CD4-positive, alpha-beta T cell treated with Interleukin-17A for 4 hours (primary cell): ENCODE data around the gene ST6GAL1.
"Not testable (repeated sequence)": the region's sequence is repeated elsewhere in the genome, so short reads cannot be mapped to it uniquely, and the experiment has no call there.

ENCODE experiments used
- DNase-seq: peaks from one replicate; pipeline ENCODE4 v3.0.0-alpha.2; 2020; ENCODE audit warnings: mixed read lengths

The ST6GAL1 gene

DNA sequence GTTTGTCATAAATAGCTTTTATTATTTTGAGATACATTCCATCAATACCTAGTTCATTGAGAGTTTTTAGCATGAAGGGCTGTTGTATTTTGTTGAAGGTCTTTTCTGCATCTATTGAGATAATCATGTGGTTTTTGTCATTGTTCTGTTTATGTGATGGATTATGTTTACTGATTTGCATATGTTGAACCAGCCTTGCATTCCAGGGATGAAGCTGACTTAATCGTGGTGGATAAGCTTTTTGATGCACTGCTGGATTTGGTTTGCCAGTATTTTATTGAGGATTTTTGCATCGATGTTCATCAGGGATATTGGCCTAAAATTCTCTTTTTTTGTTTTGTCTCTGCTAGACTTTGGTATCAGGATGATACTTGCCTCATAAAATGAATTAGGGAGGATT is 124.1 kb downstream of the ST6GAL1 start:
- not testable (repeated sequence) for DNase-seq

GRCh38 chr3:187057803-187058202 is 127.5 kb downstream of the ST6GAL1 start:
- not testable (repeated sequence) for DNase-seq

GRCh38 chr3:187061748-187062147 is 131.4 kb downstream of the ST6GAL1 start:
- DNase-seq, result no peak

DNA sequence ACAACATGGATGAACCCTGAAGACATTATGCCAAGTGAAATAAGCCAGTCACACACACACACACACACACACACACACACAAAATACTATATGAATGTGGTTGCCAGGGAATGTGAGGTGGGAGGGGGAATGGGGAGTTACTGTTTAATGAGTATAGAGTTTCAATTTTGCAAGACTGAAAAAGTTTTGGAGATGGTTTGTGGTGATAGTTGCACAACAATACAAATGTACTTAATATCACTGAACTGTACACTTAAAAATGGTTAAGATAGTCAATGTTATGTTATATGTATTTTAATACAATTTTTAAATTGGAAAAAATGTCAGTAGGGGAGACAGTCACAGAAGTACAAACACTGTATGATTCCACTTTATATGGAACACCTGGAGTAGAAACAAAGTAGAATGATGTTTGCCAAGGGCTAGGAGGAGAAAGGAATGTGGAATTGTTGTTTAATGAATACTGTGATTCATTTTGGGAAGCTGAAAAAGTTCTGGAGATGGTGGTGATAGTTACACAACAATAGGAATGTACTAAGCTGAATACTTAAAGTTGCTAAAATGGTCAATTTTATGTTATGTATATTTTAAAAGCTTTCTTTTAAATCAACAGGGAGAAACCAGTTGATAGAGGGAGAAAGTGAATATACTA is 132.3 kb downstream of the ST6GAL1 start:
- DNase-seq, result no peak

DNA sequence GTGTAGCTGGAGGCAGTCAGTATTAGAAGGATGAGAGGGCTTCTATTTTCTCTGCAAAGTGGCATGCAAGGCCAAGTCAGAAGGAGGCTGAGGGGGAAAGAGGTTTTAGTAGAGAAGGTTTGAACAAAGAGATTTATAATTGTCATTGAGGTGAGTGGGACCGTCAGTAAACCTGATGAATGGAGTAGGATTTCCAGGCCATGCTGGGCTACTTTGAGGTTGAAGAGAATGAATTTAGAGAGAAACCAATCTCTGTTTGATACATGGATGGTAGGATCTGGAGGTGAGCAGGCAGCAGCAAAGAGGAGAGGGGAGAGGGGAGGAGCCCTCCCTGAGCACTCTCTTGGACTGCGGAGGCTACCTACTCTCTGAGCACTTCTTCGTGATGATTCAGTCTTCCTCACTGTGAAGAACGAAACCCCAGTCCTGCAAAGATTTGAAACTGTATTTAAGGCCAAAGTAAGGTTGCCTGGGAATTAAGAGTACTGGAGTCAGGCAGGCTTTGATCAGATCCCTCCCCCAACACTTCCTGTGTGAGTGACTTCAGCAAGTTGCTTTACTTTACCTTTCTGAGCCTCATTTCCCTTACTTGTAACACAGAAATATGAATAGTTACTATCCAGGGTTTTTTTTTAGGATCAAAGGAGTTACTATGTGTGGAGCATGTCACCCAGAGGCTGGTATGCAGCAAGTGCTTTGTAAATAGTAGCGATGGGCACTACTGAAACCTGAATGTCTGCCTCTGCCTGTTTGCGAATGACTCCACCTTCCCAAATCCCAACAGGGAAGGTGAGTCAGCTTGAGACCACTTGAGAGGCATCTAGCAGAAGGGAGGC is 133.2 kb downstream of the ST6GAL1 start:
- peak; percentile 51 for DNase-seq

GRCh38 chr3:187064210-187065115 is 134.1 kb downstream of the ST6GAL1 start:
- no peak for DNase-seq

DNA sequence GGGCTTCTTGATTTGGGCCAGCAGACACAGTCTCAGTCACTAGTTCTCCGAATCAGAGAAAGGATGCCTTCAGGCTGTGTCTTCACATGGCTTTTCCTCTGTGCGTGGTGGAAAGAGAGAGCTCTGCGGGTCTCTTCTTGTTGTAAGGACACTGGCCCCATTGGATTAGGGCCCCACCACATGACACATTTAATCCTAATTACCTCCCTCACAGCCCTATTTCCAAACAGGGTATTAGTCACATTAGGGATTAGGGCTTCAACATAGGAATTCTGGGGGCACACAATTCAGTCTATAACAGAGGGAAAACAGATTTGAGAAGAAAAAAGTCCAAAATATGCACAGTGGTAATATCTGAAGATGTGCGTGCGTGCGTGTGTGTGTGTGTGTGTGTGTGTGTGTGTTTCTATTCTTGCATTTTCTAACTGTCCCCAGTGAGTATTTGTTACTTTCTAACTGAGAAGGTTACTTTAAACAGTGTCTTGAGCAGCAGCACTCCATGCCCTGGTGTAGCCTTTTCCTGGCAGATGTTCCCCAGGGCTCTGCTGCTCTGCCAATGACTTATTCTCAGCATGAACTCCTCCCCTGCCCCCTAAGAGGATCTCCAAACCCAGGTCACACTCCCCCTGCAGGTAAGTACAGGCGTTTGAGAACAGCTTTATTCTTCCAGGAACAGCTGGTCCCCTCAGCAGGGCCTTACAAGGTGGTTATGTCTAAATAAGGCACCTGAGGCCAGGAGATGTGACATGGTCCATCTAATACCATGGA is 136.1 kb downstream of the ST6GAL1 start:
- peak; percentile 66 for DNase-seq

GRCh38 chr3:187068787-187069186 is 138.5 kb downstream of the ST6GAL1 start:
- DNase-seq, result no peak

GRCh38 chr3:187069857-187070516 is 139.7 kb downstream of the ST6GAL1 start:
- DNase-seq, result no peak

DNA sequence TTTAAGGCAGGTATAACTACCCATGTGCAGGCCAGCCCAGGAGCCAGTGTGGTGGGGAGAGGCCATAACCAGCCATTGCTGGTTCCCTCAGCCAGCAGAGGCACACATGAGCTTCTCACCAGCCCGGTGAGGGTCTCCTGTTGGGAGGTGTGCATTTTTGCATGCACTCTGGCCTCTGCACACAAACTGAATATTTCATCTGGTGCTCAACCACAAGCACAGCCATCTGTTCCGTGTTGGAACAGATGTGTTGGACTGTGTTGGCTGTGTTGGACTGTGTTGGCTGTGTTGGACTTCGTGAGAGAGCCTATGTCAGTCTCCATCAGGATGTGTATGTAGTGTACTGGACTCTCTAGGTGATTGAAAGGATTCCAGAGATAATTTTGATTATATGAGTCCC is 141.8 kb downstream of the ST6GAL1 start:
- no peak for DNase-seq

GRCh38 chr3:187072511-187072910 is 142.2 kb downstream of the ST6GAL1 start:
- no peak for DNase-seq

DNA sequence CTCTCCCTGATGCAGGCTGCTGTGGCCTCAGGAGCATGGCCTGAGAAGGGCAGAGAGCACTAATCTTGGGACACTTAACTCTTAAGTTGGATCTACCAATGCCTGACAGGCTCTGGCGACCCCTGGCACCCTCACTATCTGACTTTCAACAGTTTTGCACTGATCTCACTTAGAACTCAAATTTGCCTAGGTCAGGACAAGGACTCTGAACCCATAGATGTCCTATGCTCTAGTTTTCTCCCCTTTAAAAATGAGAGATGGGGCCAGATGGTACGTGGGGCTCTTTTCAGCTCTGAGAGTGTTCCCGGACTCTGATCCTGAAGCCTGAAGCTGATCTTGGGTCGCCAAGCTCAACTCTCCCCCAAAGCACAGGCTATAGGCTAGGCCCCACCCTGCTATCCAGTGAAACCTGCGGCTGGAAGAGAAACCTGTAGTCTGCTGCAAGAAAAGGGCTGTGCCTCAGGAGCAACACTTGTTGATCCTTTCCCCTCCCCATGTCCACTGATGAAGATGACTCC is 143.3 kb downstream of the ST6GAL1 start:
- no peak for DNase-seq

GRCh38 chr3:187074846-187075245 is 144.5 kb downstream of the ST6GAL1 start:
- DNase-seq, result no peak

GRCh38 chr3:187076297-187076696 is 146.0 kb downstream of the ST6GAL1 start:
- DNase-seq, result no peak

- DNase-seq, result no peak
These were observed 146.8 kb downstream of the ST6GAL1 start for GRCh38 chr3:187077085-187077484.

DNA sequence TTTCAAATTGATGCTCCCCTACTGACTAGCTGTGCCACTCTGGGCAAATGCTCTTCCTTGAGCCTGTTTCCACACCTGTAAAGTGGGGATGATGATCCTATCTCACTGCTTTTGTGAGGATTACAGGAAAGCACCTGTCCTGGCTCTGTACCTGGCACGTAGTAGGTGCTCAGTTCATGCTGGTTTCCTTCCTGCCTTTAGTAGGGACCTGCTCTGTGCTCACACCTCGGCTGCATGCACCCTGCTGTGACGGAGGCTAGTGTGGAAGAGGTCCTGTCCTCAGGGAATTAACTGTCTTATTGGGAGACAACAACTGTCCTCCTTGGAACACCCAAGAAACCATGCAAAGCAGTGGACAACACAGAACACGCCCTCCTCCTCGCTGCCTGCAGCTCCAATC is 147.2 kb downstream of the ST6GAL1 start:
- DNase-seq, result no peak

GRCh38 chr3:187079090-187080022 is 149.0 kb downstream of the ST6GAL1 start:
- DNase-seq, result no peak

DNA sequence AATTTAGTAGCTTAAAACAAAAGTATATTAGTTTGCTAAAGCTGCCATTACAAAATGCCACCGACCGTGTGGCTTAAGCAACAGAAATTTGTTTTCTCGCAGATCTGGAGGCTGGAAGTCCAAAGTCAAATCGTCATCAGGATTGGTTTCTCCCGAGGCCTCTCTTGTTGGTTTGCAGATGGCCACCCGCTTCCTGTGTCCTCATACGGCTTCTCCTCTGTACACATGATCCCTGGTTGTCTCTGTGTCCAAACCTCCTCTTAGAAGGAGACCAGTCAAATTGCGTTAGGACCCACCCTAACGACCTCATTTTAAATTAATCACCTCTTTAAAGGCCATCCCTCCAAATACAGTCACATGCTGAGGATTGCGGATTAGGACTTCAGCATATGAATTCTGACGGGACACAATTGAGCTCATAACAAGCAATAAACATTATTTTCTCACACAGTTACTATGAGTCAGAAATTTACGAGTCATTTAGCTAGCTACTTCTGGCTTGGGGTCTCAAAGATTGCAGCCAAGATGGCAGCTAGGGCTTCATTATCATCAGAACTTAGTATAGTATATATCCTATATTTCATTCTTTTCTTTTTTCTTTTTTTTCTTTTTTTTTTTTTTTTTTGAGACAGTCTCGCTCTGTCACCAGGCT is 150.6 kb downstream of the ST6GAL1 start:
- DNase-seq, result no peak

DNA sequence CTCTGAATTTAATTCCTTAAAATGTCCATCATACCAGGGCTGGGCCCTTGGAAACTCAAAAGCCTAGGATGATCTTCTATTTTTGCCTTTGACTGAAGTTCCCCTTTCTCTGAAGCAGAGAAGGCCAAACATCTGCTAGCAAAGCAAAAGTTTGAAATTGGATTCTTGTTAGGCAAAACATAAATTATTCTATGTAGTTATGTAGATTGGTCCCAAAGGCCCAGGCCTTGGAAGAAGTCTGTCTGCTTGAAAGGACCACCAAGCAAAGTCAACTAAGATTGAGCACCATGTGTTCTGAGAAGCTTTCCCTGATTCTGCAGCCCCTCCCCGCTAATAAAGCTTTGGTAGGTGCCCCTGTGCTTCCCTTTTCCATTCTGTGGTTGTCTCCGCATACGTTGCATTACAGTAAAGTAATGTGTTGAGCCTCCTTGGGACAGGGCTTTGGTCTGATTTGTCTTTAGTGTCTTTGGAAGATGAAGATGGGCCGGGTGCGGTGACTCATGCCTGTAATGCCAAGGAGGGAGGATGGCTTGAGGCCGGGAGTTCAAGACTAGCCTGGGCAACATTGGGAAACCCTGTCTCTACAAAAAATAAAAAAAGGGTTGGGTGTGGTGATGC is 152.5 kb downstream of the ST6GAL1 start:
- no peak for DNase-seq

DNA sequence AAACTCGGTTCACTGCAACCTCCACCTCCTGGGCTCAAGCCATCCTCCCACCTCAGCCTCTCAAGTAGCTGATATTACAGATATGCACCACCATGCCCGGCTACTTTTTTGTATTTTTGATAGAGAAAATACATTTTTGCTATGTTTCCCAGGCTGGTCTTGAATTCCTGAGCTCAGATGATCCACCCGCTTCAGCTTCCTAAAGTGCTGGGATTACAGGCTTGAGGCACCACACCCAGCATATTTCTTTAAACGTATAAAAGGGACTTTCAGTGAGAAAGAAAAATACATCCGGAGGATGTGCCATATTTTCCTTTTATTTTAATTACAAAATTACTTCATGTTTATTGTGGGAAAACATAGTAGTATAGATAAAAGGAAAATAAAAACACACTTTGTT is 153.8 kb downstream of the ST6GAL1 start:
- no peak for DNase-seq
